Prostate gland (tissue), 2 donors: Measurements from ENCODE around the gene PDZD4. TPM values are rescaled to one million over a fixed set of nuclear protein-coding genes. Genes with fewer than 3 reads are reported as not detected.

ENCODE experiments used
- DNase-seq: peaks from one replicate; pipeline ENCODE4 v3.0.0-alpha.2; 2019; ENCODE audit warnings: low spot score
- H3K27ac ChIP-seq, 2 donors: fragments of 200-600 bp; sonication (generic); 2 replicates each; pipeline ENCODE4 v1.5.1; 2017 to 2019
- H3K27me3 ChIP-seq: fragments of 200-600 bp; sonication (generic); replicated peaks from 2 replicates; pipeline ENCODE4 v1.5.1; 2019; ENCODE audit not compliant: insufficient read depth
- H3K36me3 ChIP-seq, 2 donors: fragments of 200-600 bp; sonication (generic); 1 replicate in 1 of 2; 2 replicates in 1 of 2; pipeline versions ENCODE4 v1.5.1 to v1.8.1; 2017 to 2019
- H3K4me1 ChIP-seq: fragments of 200-600 bp; sonication (generic); replicated peaks from 2 replicates; pipeline ENCODE4 v1.5.1; 2019
- H3K4me3 ChIP-seq, 2 donors: fragments of 200-600 bp; sonication (generic); 2 replicates each; pipeline ENCODE4 v1.5.1; 2017 to 2019
- H3K9me3 ChIP-seq: fragments of 200-600 bp; sonication (generic); 2 replicates; pipeline ENCODE4 v1.5.1; 2017
- CTCF ChIP-seq, 4 experiments: fragments of 200-600 bp in 2 of 4; fragments of 450-650 bp in 2 of 4; sonication (generic) in 2 of 4; IDR thresholded peaks; 1 replicate in 3 of 4; 2 replicates in 1 of 4; pipeline ENCODE4 v1.5.1; 2016 to 2019; ENCODE audit warnings: antibody characterized with exemption in 4 of 4, mild to moderate bottlenecking in 2 of 4, moderate library complexity in 2 of 4
- POLR2A ChIP-seq: fragments of 450-650 bp; IDR thresholded peaks from one replicate; pipeline ENCODE4 v1.6.1; 2016; ENCODE audit warnings: antibody characterized with exemption, mild to moderate bottlenecking
- POLR2AphosphoS5 ChIP-seq: sonication (generic); formaldehyde crosslinking; IDR thresholded peaks from one replicate; pipeline ENCODE4 v1.6.1; 2017; ENCODE audit warnings: antibody characterized with exemption
- WGBS: methylation state at CpG from one replicate; pipeline ENCODE4 v1.1.5; 2018; 5-methylcytosine and 5-hydroxymethylcytosine counted together
- intact Hi-C: fragments of 100-400 bp; cut with DNase I; formaldehyde crosslinking; loops from one replicate; pipeline ENCODE4 v1.14.2; 2022
- total RNA-seq, 2 donors: library from RNA; depleted of rRNA; stranded (reverse); fragments of >200 nt; gene quantifications; one replicate each; pipeline ENCODE4 v1.1.0, GENCODE V29; 2016

Gene PDZD4
- total RNA-seq, 2 donors from 2014 or later: 7.2 to 16.8 TPM

- TF ChIP-seq POLR2AphosphoS5 (no peak), CTCF (IDR thresholded peaks at IDR 0.05) (no peak)
- WGBS: 100% methylated on average over 5 of the region's 5 CpGs
Observed at GRCh38 chrX:153813161-153813560, 17.2 kb downstream of the PDZD4 start.

GRCh38 chrX:153812220-153812619 lies 18.1 kb downstream of the PDZD4 start:
- no peaks in the 10 kb centered on the region for H3K9me3 ChIP-seq

More at GRCh38 chrX:153813161-153813560, 17.2 kb downstream of the PDZD4 start:
- no peak for DNase-seq
- Histone ChIP-seq H3K4me3 (no peak overlapping the region), H3K4me1 (no peaks in the 10 kb centered on the region), H3K9me3 (no peaks in the 10 kb centered on the region), H3K27me3 (no peaks in the 10 kb centered on the region), H3K36me3 (no peaks in the 10 kb centered on the region), H3K27ac (no peak overlapping the region)
- intact Hi-C loops: no loop called here

GRCh38 chrX:153807976-153808375 lies 22.4 kb downstream of the PDZD4 start:
- Histone ChIP-seq H3K27ac (no peak overlapping the region), H3K36me3 (no peaks in the 10 kb centered on the region), H3K9me3 (no peaks in the 10 kb centered on the region), H3K27me3 (no peaks in the 10 kb centered on the region), H3K4me1 (no peaks in the 10 kb centered on the region), H3K4me3 (no peak overlapping the region)
- no peak for TF ChIP-seq CTCF (IDR thresholded peaks at IDR 0.05)
- intact Hi-C loops: no loop called here
- no peak for DNase-seq
- 91% methylated on average over 19 of the region's 19 CpGs for WGBS

More at GRCh38 chrX:153812220-153812619, 18.1 kb downstream of the PDZD4 start:
- Histone ChIP-seq H3K4me3 (no peak overlapping the region), H3K36me3 (no peaks in the 10 kb centered on the region), H3K4me1 (no peaks in the 10 kb centered on the region), H3K27me3 (no peaks in the 10 kb centered on the region), H3K27ac (no peak overlapping the region)
- DNase-seq: no peak
- TF ChIP-seq CTCF (IDR thresholded peaks at IDR 0.05): no peak
- TF ChIP-seq POLR2AphosphoS5: no peak
- TF ChIP-seq POLR2A: no peak
- 56% methylated on average over 10 of the region's 14 CpGs for WGBS
- intact Hi-C loops: no loop called here

DNA sequence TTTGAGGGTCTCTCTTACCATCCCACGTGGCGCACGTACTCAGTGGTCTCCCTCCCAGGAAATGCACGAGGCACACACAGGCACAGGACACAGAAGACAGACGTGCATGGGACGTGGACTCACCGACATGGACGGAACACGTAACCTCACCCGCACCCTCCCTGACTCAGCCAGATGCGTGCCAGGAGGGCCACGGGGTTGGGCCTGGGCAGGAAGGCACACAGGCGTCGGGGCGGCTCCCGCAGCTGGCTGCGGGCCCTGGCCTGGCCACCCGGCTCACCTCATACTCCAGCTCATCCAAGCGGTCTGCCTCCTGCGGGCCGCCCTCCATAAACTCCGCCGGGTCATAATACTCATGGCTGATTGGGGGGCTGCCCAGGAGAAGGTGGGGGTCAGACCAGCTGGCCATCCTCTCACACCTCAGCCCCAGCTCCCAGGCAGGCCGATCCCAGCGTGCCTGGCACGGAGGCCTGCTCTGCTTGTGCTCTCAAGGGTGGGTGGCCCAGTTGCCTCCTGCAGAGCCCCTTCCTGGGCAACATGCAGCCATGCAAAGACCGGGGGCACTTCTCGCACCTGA lies 23.3 kb downstream of the PDZD4 start:
- Histone ChIP-seq H3K9me3 (no peaks in the 10 kb centered on the region), H3K27me3 (no peaks in the 10 kb centered on the region), H3K27ac (no peak overlapping the region), H3K4me1 (no peaks in the 10 kb centered on the region), H3K4me3 (no peak overlapping the region), H3K36me3 (no peaks in the 10 kb centered on the region)
- 95% methylated on average over 12 of the region's 28 CpGs for WGBS
- TF ChIP-seq POLR2AphosphoS5 (no peak), POLR2A (no peak), CTCF (IDR thresholded peaks at IDR 0.05) (no peak)
- intact Hi-C loops: no loop called here
- no peak for DNase-seq

DNA sequence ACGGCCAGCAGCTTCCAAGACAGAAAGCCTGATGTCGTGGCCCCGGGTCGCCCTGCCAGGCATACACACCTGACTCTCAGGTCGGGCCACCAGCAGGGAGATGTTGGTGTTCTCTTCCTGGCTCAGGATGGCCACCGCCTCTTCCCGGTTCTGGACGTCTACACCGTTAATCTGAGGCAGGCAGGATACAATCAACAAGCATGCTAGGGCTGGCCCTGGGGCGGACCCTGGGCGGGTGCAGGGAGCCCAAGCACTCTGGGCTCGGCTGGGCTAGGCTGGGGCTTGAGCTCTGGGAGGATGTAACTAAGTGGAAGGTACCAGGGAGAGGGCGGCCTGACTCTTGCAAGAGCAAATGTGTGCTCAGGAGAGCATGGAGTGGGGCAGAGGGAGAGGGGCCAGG lies 24.9 kb downstream of the PDZD4 start:
- no peaks in the 10 kb centered on the region for H3K36me3 ChIP-seq
- TF ChIP-seq CTCF (IDR thresholded peaks at IDR 0.05): no peak
- intact Hi-C loops: no loop called here
- 39% methylated on average over 8 of the region's 13 CpGs for WGBS
- H3K27me3 ChIP-seq: no peaks in the 10 kb centered on the region
- no peak for DNase-seq
- no peaks in the 10 kb centered on the region for H3K4me1 ChIP-seq
- H3K27ac ChIP-seq: no peak overlapping the region
- no peaks in the 10 kb centered on the region for H3K9me3 ChIP-seq
- H3K4me3 ChIP-seq: no peak overlapping the region
